CD8-positive, alpha-beta memory T cell (primary cell): ENCODE measurements around the gene PCDH19. TPM values are rescaled to one million over a fixed set of nuclear protein-coding genes. Genes with fewer than 3 reads are reported as not detected.

Source experiments
- CTCF ChIA-PET: fragments of 350-600 bp; sonication (Branson Sonifier 250); formaldehyde crosslinking; loops from one replicate; lab custom pipeline; 2021; ENCODE audit warnings: antibody characterized with exemption; lab: Charles Lee
- POLR2A ChIA-PET: fragments of 350-600 bp; sonication (Branson Sonifier 250); formaldehyde crosslinking; loops from one replicate; lab custom pipeline; 2021; ENCODE audit warnings: antibody characterized with exemption; lab: Charles Lee
- DNase-seq, 5 donors: peaks; one replicate each; pipeline versions ENCODE4 v3.0.0 to v3.0.0-alpha.2; 2020 to 2022; ENCODE audit warnings: mixed read lengths in 1 of 5
- H3K27ac ChIP-seq: one replicate; pipeline ENCODE4 v1.7.0; 2013; ENCODE audit warnings: low read depth, mild to moderate bottlenecking, low read length, moderate library complexity
- H3K27me3 ChIP-seq: 2 replicates; pipeline ENCODE4 v1.7.0; 2013; ENCODE audit warnings: low read length, mild to moderate bottlenecking; ENCODE audit not compliant: insufficient read depth, poor library complexity, severe bottlenecking
- H3K36me3 ChIP-seq: 2 replicates; pipeline ENCODE4 v1.7.0; 2013; ENCODE audit warnings: mild to moderate bottlenecking, low read length, moderate library complexity; ENCODE audit not compliant: insufficient read depth
- H3K4me1 ChIP-seq: 2 replicates; pipeline ENCODE4 v1.7.0; 2013; ENCODE audit warnings: mild to moderate bottlenecking, low read length, moderate library complexity; ENCODE audit not compliant: insufficient read depth
- H3K4me3 ChIP-seq: 2 replicates; pipeline ENCODE4 v1.7.0; 2013; ENCODE audit warnings: mild to moderate bottlenecking, low read length
- H3K9me3 ChIP-seq: 2 replicates; pipeline ENCODE4 v1.7.0; 2013; ENCODE audit warnings: mild to moderate bottlenecking, low read length
- H3K27ac Mint-ChIP-seq, 8 donors: one replicate each; pipeline ENCODE4 v1.8.0; 2020 to 2021; ENCODE audit warnings: mixed read lengths in 8 of 8, mild to moderate bottlenecking in 6 of 8, inconsistent platforms in 3 of 8, moderate library complexity in 3 of 8
- H3K27me3 Mint-ChIP-seq, 2 donors: one replicate each; pipeline ENCODE4 v1.8.0; 2020 to 2021; ENCODE audit warnings: mixed read lengths in 2 of 2, mild to moderate bottlenecking in 1 of 2, moderate library complexity in 1 of 2
- H3K36me3 Mint-ChIP-seq, 3 donors: one replicate each; pipeline ENCODE4 v1.8.0; 2020 to 2021; ENCODE audit warnings: mixed read lengths in 3 of 3, inconsistent platforms in 1 of 3, mild to moderate bottlenecking in 1 of 3
- H3K4me1 Mint-ChIP-seq, 3 donors: one replicate each; pipeline ENCODE4 v1.8.0; 2020 to 2021; ENCODE audit warnings: mixed read lengths in 3 of 3, inconsistent platforms in 1 of 3, mild to moderate bottlenecking in 1 of 3
- H3K4me3 Mint-ChIP-seq, 7 donors: one replicate each; pipeline ENCODE4 v1.8.0; 2020 to 2021; ENCODE audit warnings: mixed read lengths in 7 of 7, mild to moderate bottlenecking in 6 of 7, moderate library complexity in 4 of 7, inconsistent platforms in 2 of 7
- H3K9me3 Mint-ChIP-seq, 5 donors: one replicate each; pipeline ENCODE4 v1.8.0; 2020 to 2022; ENCODE audit warnings: mixed read lengths in 5 of 5, mild to moderate bottlenecking in 3 of 5, moderate library complexity in 2 of 5, inconsistent platforms in 1 of 5
- polyA plus RNA-seq: library from polyadenylated mRNA; unstranded; fragments of 300-500 nt; fragmentation: Illumina TruSeq; gene quantifications from one replicate; pipeline ENCODE4 v1.2.3, GENCODE V29; 2021
- total RNA-seq, 2 experiments: library from RNA; stranded (reverse); gene quantifications; one replicate each; pipeline ENCODE4 v1.2.3, GENCODE V29; 2021

PCDH19 gene
- total and polyA plus RNA-seq, 3 experiments from 2014 or later: not detected

GRCh38 chrX:100376576-100376975 lies 33.5 kb downstream of the PCDH19 start:
- ChIA-PET CTCF (no interaction called here), POLR2A (no interaction called here)
- Mint-ChIP-seq H3K27ac (no peak overlapping the region), H3K27me3 (peaks cover 0 to 5% of the 10 kb centered on the region in 2 donors), H3K4me3 (no peak overlapping the region), H3K4me1 (peaks cover 0 to 4% (median 0%) of the 10 kb centered on the region in 3 donors), H3K36me3 (no peaks in the 10 kb centered on the region), H3K9me3 (no peaks in the 10 kb centered on the region)
- no peaks in the 10 kb centered on the region for H3K4me1 ChIP-seq
- H3K27me3 ChIP-seq: no peaks in the 10 kb centered on the region
- DNase-seq: no peak
- no peak overlapping the region for H3K4me3 ChIP-seq
- no peaks in the 10 kb centered on the region for H3K36me3 ChIP-seq
- no peaks in the 10 kb centered on the region for H3K9me3 ChIP-seq
- no peak overlapping the region for H3K27ac ChIP-seq

- Mint-ChIP-seq H3K4me1 (no peaks in the 10 kb centered on the region), H3K27ac (no peak overlapping the region), H3K36me3 (no peaks in the 10 kb centered on the region), H3K4me3 (no peak overlapping the region), H3K27me3 (peaks cover 0 to 8% of the 10 kb centered on the region in 2 donors), H3K9me3 (no peaks in the 10 kb centered on the region)
- no peak overlapping the region for H3K27ac ChIP-seq
- no peak for DNase-seq
- H3K4me3 ChIP-seq: no peak overlapping the region
- H3K27me3 ChIP-seq: no peaks in the 10 kb centered on the region
- H3K36me3 ChIP-seq: no peaks in the 10 kb centered on the region
- CTCF ChIA-PET: no interaction called here
- H3K9me3 ChIP-seq: no peaks in the 10 kb centered on the region
- H3K4me1 ChIP-seq: no peaks in the 10 kb centered on the region
- POLR2A ChIA-PET: no interaction called here
Observed at GRCh38 chrX:100373673-100374072, 36.4 kb downstream of the PCDH19 start.

GRCh38 chrX:100368167-100368566 lies 41.9 kb downstream of the PCDH19 start:
- H3K4me1 Mint-ChIP-seq: no peaks in the 10 kb centered on the region
- Histone ChIP-seq H3K4me1 (no peaks in the 10 kb centered on the region), H3K9me3 (no peaks in the 10 kb centered on the region), H3K27ac (no peak overlapping the region), H3K27me3 (no peaks in the 10 kb centered on the region), H3K36me3 (no peaks in the 10 kb centered on the region), H3K4me3 (no peak overlapping the region)
- H3K27me3 Mint-ChIP-seq: peaks cover 0 to 7% of the 10 kb centered on the region in 2 donors
- H3K27ac Mint-ChIP-seq: no peak overlapping the region
- ChIA-PET POLR2A (no interaction called here), CTCF (no interaction called here)
- H3K36me3 Mint-ChIP-seq: no peaks in the 10 kb centered on the region
- H3K4me3 Mint-ChIP-seq: no peak overlapping the region
- H3K9me3 Mint-ChIP-seq: no peaks in the 10 kb centered on the region
- no peak for DNase-seq

DNA sequence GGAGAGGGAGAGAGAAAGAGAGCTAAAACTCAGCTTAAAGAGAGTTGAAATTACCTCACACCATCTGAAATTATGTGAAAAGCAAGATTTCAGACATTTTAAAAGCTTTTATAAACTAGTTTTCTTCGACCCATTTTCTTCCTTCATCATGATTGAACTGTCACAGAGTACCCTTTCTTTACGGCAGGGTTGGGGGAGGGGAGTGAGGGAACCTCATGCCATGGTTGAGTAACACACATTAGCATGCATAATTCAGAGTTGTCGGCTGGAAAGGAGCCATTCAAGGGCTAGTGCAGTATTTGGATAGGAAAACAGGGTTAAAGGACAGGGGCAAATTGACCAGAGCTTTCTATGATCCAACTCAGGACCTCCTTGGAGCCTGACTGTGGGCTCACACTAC lies 46.2 kb downstream of the PCDH19 start:
- H3K36me3 ChIP-seq: no peaks in the 10 kb centered on the region
- peaks cover 0 to 3% of the 10 kb centered on the region in 2 donors for H3K27me3 Mint-ChIP-seq
- H3K9me3 Mint-ChIP-seq: no peaks in the 10 kb centered on the region
- no peak overlapping the region for H3K27ac Mint-ChIP-seq
- no peaks in the 10 kb centered on the region for H3K4me1 ChIP-seq
- H3K4me1 Mint-ChIP-seq: no peaks in the 10 kb centered on the region
- H3K36me3 Mint-ChIP-seq: no peaks in the 10 kb centered on the region
- H3K9me3 ChIP-seq: no peaks in the 10 kb centered on the region
- DNase-seq: no peak
- no peak overlapping the region for H3K4me3 Mint-ChIP-seq
- CTCF ChIA-PET: no interaction called here
- H3K27ac ChIP-seq: no peak overlapping the region
- no peaks in the 10 kb centered on the region for H3K27me3 ChIP-seq
- POLR2A ChIA-PET: no interaction called here
- no peak overlapping the region for H3K4me3 ChIP-seq

GRCh38 chrX:100358766-100359165 lies 51.3 kb downstream of the PCDH19 start:
- Mint-ChIP-seq H3K27me3 (peaks cover 0 to 2% of the 10 kb centered on the region in 2 donors), H3K4me1 (no peaks in the 10 kb centered on the region), H3K4me3 (no peak overlapping the region), H3K27ac (no peak overlapping the region), H3K36me3 (no peaks in the 10 kb centered on the region), H3K9me3 (no peaks in the 10 kb centered on the region)
- ChIA-PET POLR2A (no interaction called here), CTCF (no interaction called here)
- H3K27ac ChIP-seq: no peak overlapping the region
- H3K27me3 ChIP-seq: no peaks in the 10 kb centered on the region
- no peaks in the 10 kb centered on the region for H3K9me3 ChIP-seq
- no peak for DNase-seq
- H3K4me3 ChIP-seq: no peak overlapping the region
- no peaks in the 10 kb centered on the region for H3K36me3 ChIP-seq
- no peaks in the 10 kb centered on the region for H3K4me1 ChIP-seq

DNA sequence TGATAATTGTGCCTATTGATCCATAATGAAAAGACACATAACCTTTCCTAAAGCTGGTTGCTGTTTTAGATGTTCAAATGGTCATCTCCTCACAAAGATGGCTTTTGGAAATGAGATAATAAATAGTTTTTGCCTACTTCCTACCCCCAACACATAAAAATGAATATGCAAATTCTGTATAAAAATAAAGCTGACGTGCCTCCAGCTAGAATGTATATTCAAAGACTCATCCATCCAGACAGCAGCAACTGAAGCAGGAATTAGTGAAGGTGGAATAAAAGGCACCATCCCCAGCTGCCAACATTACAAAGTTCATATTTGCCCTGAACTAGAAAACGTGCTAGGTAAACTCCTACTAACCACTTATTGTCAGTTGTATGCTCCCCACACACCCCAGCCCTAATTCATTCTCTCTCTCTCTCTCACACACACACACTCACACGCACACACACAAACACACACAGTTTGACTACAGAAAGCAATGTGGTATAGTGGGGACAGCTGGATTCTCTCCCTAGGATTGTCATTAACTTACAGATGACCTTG lies 53.6 kb downstream of the PCDH19 start:
- Mint-ChIP-seq H3K4me1 (no peaks in the 10 kb centered on the region), H3K4me3 (no peak overlapping the region), H3K27me3 (peaks cover 0 to 3% of the 10 kb centered on the region in 2 donors), H3K36me3 (no peaks in the 10 kb centered on the region), H3K27ac (no peak overlapping the region), H3K9me3 (peaks cover 0 to 2% (median 0%) of the 10 kb centered on the region in 5 donors)
- H3K4me1 ChIP-seq: no peaks in the 10 kb centered on the region
- ChIA-PET CTCF (no interaction called here), POLR2A (no interaction called here)
- DNase-seq: no peak
- no peaks in the 10 kb centered on the region for H3K27me3 ChIP-seq
- no peak overlapping the region for H3K27ac ChIP-seq
- H3K4me3 ChIP-seq: no peak overlapping the region
- no peaks in the 10 kb centered on the region for H3K36me3 ChIP-seq
- no peaks in the 10 kb centered on the region for H3K9me3 ChIP-seq

DNA sequence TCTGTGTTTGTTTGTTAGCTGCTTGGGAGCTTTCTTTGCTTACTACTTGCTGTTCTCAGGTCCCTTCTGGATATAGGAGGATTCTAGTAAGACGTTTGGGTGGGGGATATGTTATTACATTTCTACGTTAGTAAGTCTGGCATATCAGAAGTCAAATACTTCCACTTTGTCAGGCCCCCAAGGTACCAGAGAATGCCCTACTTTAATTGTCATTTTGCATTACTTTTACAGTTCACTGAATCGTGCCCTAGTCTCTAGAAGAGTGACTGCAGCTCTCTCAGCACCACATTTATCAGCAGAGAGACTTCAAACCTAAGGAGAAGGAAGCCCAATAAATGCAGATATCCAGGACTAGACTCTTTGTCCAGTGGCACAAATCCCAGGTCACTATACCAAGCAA lies 54.4 kb downstream of the PCDH19 start:
- H3K27ac Mint-ChIP-seq: no peak overlapping the region
- Histone ChIP-seq H3K4me1 (no peaks in the 10 kb centered on the region), H3K9me3 (no peaks in the 10 kb centered on the region), H3K27ac (no peak overlapping the region), H3K36me3 (no peaks in the 10 kb centered on the region), H3K4me3 (no peak overlapping the region), H3K27me3 (no peaks in the 10 kb centered on the region)
- CTCF ChIA-PET: no interaction called here
- peaks cover 0 to 2% (median 0%) of the 10 kb centered on the region in 5 donors for H3K9me3 Mint-ChIP-seq
- POLR2A ChIA-PET: no interaction called here
- no peaks in the 10 kb centered on the region for H3K36me3 Mint-ChIP-seq
- H3K4me3 Mint-ChIP-seq: no peak overlapping the region
- peaks cover 0 to 4% of the 10 kb centered on the region in 2 donors for H3K27me3 Mint-ChIP-seq
- H3K4me1 Mint-ChIP-seq: no peaks in the 10 kb centered on the region
- no peak for DNase-seq

DNA sequence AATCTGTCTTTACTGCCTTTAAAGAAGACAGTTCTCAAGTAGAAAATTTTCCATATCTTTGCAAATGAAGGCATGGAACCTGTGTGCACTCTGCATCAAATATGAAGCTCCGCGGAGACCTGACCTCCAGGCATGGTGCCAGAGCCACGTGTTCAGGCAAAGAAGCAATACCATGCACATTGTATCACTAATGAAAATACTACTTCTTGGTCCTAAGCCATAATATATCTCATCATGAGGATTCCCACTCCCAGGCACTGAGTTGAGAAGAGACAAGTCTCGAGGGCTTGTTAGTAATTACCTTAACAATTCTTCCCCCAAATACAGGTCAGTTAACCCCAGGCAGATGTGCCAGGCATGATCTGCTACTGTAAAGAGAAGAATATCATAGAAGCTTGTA lies 56.7 kb downstream of the PCDH19 start:
- ChIA-PET POLR2A (no interaction called here), CTCF (no interaction called here)
- no peak overlapping the region for H3K27ac Mint-ChIP-seq
- no peaks in the 10 kb centered on the region for H3K4me1 Mint-ChIP-seq
- no peaks in the 10 kb centered on the region for H3K36me3 Mint-ChIP-seq
- H3K27me3 ChIP-seq: no peaks in the 10 kb centered on the region
- no peak overlapping the region for H3K4me3 ChIP-seq
- no peak overlapping the region for H3K27ac ChIP-seq
- no peak overlapping the region for H3K4me3 Mint-ChIP-seq
- H3K4me1 ChIP-seq: no peaks in the 10 kb centered on the region
- no peak for DNase-seq
- H3K9me3 ChIP-seq: no peaks in the 10 kb centered on the region
- peaks cover 0 to 2% of the 10 kb centered on the region in 2 donors for H3K27me3 Mint-ChIP-seq
- H3K9me3 Mint-ChIP-seq: peaks cover 0 to 2% (median 0%) of the 10 kb centered on the region in 5 donors
- no peaks in the 10 kb centered on the region for H3K36me3 ChIP-seq
